Epithelial cell of proximal tubule (primary cell): Measurements from ENCODE around the gene RERE. TPM values are rescaled to one million over a fixed set of nuclear protein-coding genes. Genes with fewer than 3 reads are reported as not detected.

ENCODE experiments used
- DNase-seq: peaks from one replicate; pipeline ENCODE4 v3.0.0-alpha.2; 2011; ENCODE audit warnings: low read depth
- H3K4me3 ChIP-seq: 2 replicates; pipeline ENCODE4 v1.5.1; 2011; ENCODE audit warnings: low read depth, mild to moderate bottlenecking, low read length
- CTCF ChIP-seq: conservative IDR thresholded peaks from 2 replicates; pipeline ENCODE4 v1.5.1; 2012; ENCODE audit warnings: low read depth, mild to moderate bottlenecking, low read length
- total RNA-seq: library from RNA; depleted of rRNA; stranded (reverse); fragments of >200 nt; gene quantifications from 2 replicates; pipeline ENCODE4 v1.2.3, GENCODE V29; 2015

Gene RERE
- total RNA-seq, 1 donor from 2014 or later, result 18.0 TPM

- no peak for DNase-seq
- TF ChIP-seq CTCF, result no peak
- no peak overlapping the region for H3K4me3 ChIP-seq
Observed at GRCh38 chr1:8551057-8551456, 266.4 kb downstream of the RERE start.

- H3K4me3 ChIP-seq, result no peak overlapping the region
- no peak for TF ChIP-seq CTCF
Observed at GRCh38 chr1:8547791-8548190, 269.6 kb downstream of the RERE start.

GRCh38 chr1:8545078-8545477 is 272.4 kb downstream of the RERE start:
- no peak overlapping the region for H3K4me3 ChIP-seq
- no peak for TF ChIP-seq CTCF
- DNase-seq, result no peak

More at GRCh38 chr1:8547791-8548190, 269.6 kb downstream of the RERE start:
- DNase-seq, result no peak

- no peak overlapping the region for H3K4me3 ChIP-seq
- DNase-seq, result no peak
- TF ChIP-seq CTCF, result no peak
Observed at GRCh38 chr1:8544644-8545043, 272.8 kb downstream of the RERE start.

GRCh38 chr1:8543965-8544364 is 273.5 kb downstream of the RERE start:
- no peak overlapping the region for H3K4me3 ChIP-seq
- no peak for DNase-seq
- no peak for TF ChIP-seq CTCF

GRCh38 chr1:8541961-8542521 is 275.4 kb downstream of the RERE start:
- no peak overlapping the region for H3K4me3 ChIP-seq
- DNase-seq, result no peak
- TF ChIP-seq CTCF, result no peak

GRCh38 chr1:8540971-8541370 is 276.5 kb downstream of the RERE start:
- no peak for DNase-seq
- no peak for TF ChIP-seq CTCF

More at GRCh38 chr1:8540971-8541370, 276.5 kb downstream of the RERE start:
- H3K4me3 ChIP-seq, result no peak overlapping the region
